HG03460 (cell line): ENCODE data around the gene SELENOI.
"Not testable (repeated sequence)": the region's sequence is repeated elsewhere in the genome, so short reads cannot be mapped to it uniquely, and the experiment has no call there.

Experiments used
- ATAC-seq: cut with Tn5 transposase; IDR thresholded peaks from one replicate; pipeline ENCODE4 v1.9.1; 2021; ENCODE audit not compliant: unreplicated experiment

Gene SELENOI, protein sequence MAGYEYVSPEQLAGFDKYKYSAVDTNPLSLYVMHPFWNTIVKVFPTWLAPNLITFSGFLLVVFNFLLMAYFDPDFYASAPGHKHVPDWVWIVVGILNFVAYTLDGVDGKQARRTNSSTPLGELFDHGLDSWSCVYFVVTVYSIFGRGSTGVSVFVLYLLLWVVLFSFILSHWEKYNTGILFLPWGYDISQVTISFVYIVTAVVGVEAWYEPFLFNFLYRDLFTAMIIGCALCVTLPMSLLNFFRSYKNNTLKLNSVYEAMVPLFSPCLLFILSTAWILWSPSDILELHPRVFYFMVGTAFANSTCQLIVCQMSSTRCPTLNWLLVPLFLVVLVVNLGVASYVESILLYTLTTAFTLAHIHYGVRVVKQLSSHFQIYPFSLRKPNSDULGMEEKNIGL

DNA sequence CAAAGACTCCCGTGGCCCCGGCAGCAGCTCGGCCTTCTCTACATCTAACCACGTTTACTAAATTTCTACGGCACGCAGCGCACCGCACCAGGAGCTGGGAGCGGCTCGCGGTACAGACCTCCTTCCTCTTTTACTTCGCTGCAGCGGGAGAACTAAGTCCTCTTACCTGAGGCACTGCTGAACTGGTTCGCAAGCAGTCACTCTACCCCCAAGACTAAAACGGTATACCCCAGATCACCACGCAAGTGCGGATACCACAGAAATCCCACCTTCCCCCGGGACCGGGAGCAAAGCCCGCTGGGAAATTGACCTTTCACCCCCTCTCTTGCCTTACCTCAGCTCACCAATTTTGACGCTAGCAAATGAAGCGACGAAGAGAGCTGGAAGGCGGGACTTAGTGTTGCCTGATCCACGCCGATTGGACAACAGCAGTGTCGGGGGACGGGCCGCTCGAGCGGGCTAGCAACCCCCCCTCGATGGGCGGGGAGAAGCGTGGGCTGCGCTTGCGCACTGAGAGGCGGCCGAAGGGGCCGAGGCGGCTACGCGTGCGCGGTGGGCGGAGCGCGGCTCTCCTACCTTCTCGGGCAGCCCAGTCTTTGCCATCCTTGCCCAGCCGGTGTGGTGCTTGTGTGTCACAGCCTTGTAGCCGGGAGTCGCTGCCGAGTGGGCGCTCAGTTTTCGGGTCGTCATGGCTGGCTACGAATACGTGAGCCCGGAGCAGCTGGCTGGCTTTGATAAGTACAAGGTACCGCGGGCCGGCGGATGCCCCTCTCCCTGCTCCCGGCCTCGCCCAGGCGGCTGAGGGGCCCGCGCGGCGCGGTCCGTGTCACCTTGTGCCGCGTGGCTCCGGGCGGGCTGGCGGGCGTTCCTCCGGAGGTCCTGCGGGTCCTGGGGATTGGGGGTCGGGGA lies at the start of gene SELENOI:
SELENOI (plus strand) TSS at position 599 of the 909 bp plus-strand sequence; CDS start at position 689, 90 bp downstream.
- peak; percentile 94 for ATAC-seq

DNA sequence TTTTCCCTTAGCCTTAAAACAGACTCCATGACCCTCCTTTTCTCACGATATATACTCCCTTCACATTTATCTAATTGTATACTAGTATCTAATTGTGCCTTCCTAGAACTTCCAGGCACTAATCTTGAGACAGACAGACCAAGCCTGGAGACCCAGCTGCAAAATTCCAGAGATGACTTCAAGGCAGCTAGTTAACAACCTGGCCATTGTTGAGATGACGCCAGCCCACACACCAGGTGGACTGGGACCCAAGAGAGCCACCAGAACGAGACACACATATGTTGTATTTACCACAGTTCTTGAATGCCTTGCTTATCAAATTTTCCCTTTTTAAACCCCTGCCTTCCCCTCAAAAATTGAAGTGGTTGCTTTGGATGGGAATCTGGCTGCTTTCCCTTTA lies 48.9 kb upstream of the SELENOI start:
- ATAC-seq = no peak

GRCh38 chr2:26298286-26298637 lies 47.7 kb upstream of the SELENOI start:
- no peak for ATAC-seq

GRCh38 chr2:26298638-26299393 lies 47.1 kb upstream of the SELENOI start:
- ATAC-seq = no peak

- ATAC-seq = no peak
Observed at GRCh38 chr2:26299471-26300101, 46.4 kb upstream of the SELENOI start.

GRCh38 chr2:26300234-26300925 lies 45.6 kb upstream of the SELENOI start:
- ATAC-seq = no peak

DNA sequence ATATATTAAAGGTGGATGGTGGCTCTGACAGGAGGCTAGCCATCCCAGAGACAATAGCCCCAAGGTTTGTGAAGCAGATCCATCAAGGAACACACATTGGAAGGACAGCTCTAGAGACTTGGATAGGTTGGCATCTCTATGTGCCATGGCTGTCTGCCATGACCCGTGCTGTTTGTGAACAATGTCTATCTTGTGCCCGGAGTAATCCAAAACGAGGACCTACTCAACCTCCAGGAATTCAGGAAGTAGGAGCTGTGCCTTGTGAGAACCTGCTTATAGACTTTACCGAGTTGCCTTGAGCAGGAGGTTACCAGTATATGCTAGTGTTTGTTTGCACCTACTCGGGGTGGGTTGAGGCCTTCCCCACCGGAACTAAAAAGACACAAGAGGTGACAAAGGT lies 43.1 kb upstream of the SELENOI start:
- ATAC-seq = no peak

DNA sequence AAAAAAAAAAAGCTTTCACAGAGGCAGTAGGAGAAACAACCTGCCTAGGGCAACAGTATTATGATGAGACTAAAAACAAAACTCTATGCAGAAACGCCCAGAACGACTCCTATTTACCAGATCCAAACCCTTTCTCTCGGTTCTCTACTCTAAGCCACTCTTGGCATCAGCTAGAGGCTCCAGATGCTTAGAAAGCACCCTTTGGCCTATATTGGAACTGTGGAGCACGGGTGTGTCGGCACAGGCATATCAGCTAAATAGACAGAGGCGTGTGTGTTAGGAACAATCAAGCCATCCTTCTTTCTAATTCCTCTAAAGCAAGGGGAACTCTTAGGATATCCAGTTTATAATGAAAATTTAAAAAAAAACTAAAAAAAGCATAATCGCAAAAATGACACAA lies 40.8 kb upstream of the SELENOI start:
- ATAC-seq = not testable (repeated sequence)

- no peak for ATAC-seq
Observed at GRCh38 chr2:26305540-26305939, 40.4 kb upstream of the SELENOI start.

- no peak for ATAC-seq
Observed at GRCh38 chr2:26309921-26310320, 36.0 kb upstream of the SELENOI start.

GRCh38 chr2:26312471-26312870 lies 33.5 kb upstream of the SELENOI start:
- ATAC-seq = no peak

GRCh38 chr2:26313446-26313845 lies 32.5 kb upstream of the SELENOI start:
- ATAC-seq = no peak

GRCh38 chr2:26314243-26314642 lies 31.7 kb upstream of the SELENOI start:
- no peak for ATAC-seq

- ATAC-seq = no peak
Observed at GRCh38 chr2:26316041-26316440, 29.9 kb upstream of the SELENOI start.

DNA sequence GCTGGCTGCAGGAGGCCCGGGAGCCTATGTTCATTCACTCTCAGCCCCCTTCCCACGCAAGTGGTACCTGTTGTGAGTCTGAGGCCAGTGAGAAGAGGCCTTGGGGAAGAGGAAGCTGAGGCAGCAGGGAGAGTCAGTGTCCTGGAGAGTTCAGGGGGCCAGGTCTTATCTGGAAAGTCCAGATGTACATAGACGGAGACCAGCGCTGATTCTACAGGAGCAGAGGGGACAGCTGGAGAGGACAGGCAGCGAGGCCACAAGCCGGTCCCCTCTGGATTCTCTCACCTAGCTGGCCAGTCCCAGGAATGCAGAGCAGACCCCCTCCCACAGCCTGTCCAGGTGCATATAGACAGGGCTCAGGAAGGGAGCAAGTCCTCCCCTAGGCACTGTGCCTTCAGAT lies 29.1 kb upstream of the SELENOI start:
- ATAC-seq = no peak

DNA sequence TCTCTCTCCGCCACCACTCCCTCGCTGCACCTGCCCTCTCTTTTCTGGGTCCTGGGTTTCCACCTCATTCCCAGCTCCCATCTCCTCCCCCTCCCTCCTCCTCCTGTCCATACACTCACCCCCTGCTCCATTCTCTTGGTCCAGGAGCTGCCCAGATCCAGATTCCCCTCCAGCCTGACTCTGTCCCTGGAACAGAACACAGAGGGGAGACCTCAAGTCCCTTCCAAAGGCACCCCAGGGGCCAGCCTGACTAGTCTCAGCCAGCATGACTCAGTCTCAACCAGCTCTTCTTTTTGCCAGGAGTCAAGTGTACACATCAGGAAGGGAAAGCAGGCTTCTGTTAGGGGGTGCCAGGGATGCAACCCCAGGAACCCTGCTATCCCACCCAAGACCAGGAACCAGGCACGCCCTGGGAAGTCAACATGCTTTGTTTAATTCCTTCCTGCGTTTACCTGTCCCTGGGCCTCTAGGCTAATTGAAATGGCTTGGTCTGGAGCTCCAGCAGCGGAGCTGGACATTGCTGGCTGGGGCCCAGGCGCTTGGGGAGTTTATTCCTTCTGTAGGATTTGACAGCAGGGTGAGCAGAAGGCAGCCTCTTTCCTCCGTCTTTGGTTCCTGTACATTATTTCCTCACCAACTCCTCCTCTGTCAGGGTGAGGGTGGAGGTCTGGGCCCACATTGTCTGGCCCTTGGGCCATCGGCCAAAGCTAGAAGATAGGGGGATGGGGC lies 28.4 kb upstream of the SELENOI start:
- ATAC-seq = no peak

DNA sequence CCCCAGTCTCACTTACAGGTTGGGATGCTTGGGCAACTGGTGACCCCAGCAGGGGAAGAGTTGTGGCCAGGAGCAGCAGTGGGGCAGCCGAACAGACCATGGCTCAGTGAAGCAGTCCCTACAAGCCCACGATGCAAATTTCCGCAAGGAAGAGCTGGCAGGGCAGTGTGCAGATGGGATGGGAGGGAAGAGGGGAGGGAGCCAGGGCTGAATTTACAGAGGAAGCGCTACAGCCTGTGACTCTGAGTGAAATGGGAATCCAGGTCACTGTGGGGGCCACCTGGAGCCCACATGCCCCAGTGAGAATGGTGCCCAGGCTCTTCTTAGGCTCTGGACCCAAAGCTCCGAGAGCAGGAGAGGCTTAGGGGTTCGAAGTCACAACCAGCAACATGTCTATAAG lies 27.0 kb upstream of the SELENOI start:
- ATAC-seq = no peak

DNA sequence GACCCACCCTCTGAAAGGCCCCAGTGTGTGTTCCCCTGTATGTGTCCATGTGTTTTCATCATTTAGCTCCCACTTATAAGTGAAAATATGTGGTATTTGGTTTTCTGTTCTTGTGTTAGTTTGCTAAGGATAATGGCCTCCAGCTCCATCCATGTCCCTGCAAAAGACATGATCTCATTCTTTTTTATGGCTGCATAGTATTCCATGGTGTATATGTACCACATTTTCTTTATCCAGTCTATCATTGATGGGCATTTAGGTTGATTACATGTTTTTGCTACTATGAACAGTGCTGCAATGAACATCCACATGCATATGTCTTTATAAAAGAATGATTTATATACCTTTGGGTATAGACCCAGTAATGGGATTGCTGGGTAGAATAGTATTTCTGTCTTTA lies 21.5 kb upstream of the SELENOI start:
- not testable (repeated sequence) for ATAC-seq

GRCh38 chr2:26324903-26325302 lies 21.0 kb upstream of the SELENOI start:
- no peak for ATAC-seq

GRCh38 chr2:26325851-26326250 lies 20.1 kb upstream of the SELENOI start:
- ATAC-seq = no peak
